Activated T-cell treated with anti-CD3 and anti-CD28 coated beads, Interleukin-2, amount 50 U/mL, for 24 hours (primary cell): ENCODE results near the gene MGAT4C.

Experiments used
- DNase-seq: peaks from one replicate; pipeline ENCODE4 v3.0.0-alpha.2; 2020
- H3K27ac Mint-ChIP-seq: 2 replicates; pipeline ENCODE4 v1.8.0; 2020; ENCODE audit warnings: mild to moderate bottlenecking, mixed read lengths
- H3K27me3 Mint-ChIP-seq: 2 replicates; pipeline ENCODE4 v1.8.0; 2020; ENCODE audit warnings: mixed read lengths
- H3K36me3 Mint-ChIP-seq: 2 replicates; pipeline ENCODE4 v1.8.0; 2020; ENCODE audit warnings: low read depth, mixed read lengths
- H3K4me1 Mint-ChIP-seq: 2 replicates; pipeline ENCODE4 v1.8.0; 2020; ENCODE audit warnings: low read depth, mixed read lengths
- H3K4me3 Mint-ChIP-seq: 2 replicates; pipeline ENCODE4 v1.8.0; 2020; ENCODE audit warnings: mild to moderate bottlenecking, moderate library complexity, mixed read lengths
- H3K9me3 Mint-ChIP-seq: 2 replicates; pipeline ENCODE4 v1.8.0; 2020; ENCODE audit warnings: mixed read lengths

Gene MGAT4C

GRCh38 chr12:86193931-86194330, 62.3 kb downstream of the MGAT4C start:
- Mint-ChIP-seq H3K27ac (no peak overlapping the region), H3K9me3 (peaks cover 2% of the 10 kb centered on the region), H3K4me3 (no peak overlapping the region), H3K4me1 (no peaks in the 10 kb centered on the region), H3K27me3 (no peaks in the 10 kb centered on the region), H3K36me3 (no peaks in the 10 kb centered on the region)
- no peak for DNase-seq

- H3K9me3 Mint-ChIP-seq: peaks cover 3% of the 10 kb centered on the region
- no peaks in the 10 kb centered on the region for H3K36me3 Mint-ChIP-seq
- DNase-seq: no peak
- H3K4me3 Mint-ChIP-seq: no peak overlapping the region
- H3K4me1 Mint-ChIP-seq: no peaks in the 10 kb centered on the region
- H3K27me3 Mint-ChIP-seq: no peaks in the 10 kb centered on the region
- no peak overlapping the region for H3K27ac Mint-ChIP-seq
Observed at GRCh38 chr12:86188226-86188625, 68.0 kb downstream of the MGAT4C start.

- Mint-ChIP-seq H3K36me3 (no peaks in the 10 kb centered on the region), H3K4me3 (no peak overlapping the region), H3K27me3 (no peaks in the 10 kb centered on the region), H3K4me1 (no peaks in the 10 kb centered on the region), H3K9me3 (peaks cover 7% of the 10 kb centered on the region), H3K27ac (no peak overlapping the region)
- DNase-seq: no peak
Observed at GRCh38 chr12:86186449-86186848, 69.7 kb downstream of the MGAT4C start.

- H3K36me3 Mint-ChIP-seq: no peaks in the 10 kb centered on the region
Observed at GRCh38 chr12:86179855-86180254, 76.3 kb downstream of the MGAT4C start.

GRCh38 chr12:86174188-86174587, 82.0 kb downstream of the MGAT4C start:
- peaks cover 5% of the 10 kb centered on the region for H3K9me3 Mint-ChIP-seq
- H3K4me1 Mint-ChIP-seq: no peaks in the 10 kb centered on the region
- no peaks in the 10 kb centered on the region for H3K36me3 Mint-ChIP-seq
- H3K27me3 Mint-ChIP-seq: no peaks in the 10 kb centered on the region
- no peak for DNase-seq
- H3K4me3 Mint-ChIP-seq: no peak overlapping the region
- no peak overlapping the region for H3K27ac Mint-ChIP-seq

More at GRCh38 chr12:86179855-86180254, 76.3 kb downstream of the MGAT4C start:
- Mint-ChIP-seq H3K9me3 (peaks cover 16% of the 10 kb centered on the region), H3K27me3 (no peaks in the 10 kb centered on the region), H3K4me1 (no peaks in the 10 kb centered on the region), H3K27ac (no peak overlapping the region), H3K4me3 (no peak overlapping the region)
- no peak for DNase-seq

GRCh38 chr12:86172913-86173443, 83.2 kb downstream of the MGAT4C start:
- Mint-ChIP-seq H3K27ac (no peak overlapping the region), H3K27me3 (no peaks in the 10 kb centered on the region), H3K9me3 (peaks cover 6% of the 10 kb centered on the region), H3K4me3 (no peak overlapping the region), H3K4me1 (no peaks in the 10 kb centered on the region), H3K36me3 (no peaks in the 10 kb centered on the region)
- no peak for DNase-seq

- DNase-seq: no peak
- no peaks in the 10 kb centered on the region for H3K27me3 Mint-ChIP-seq
- H3K4me3 Mint-ChIP-seq: no peak overlapping the region
- H3K27ac Mint-ChIP-seq: no peak overlapping the region
- H3K4me1 Mint-ChIP-seq: no peaks in the 10 kb centered on the region
- H3K9me3 Mint-ChIP-seq: peaks cover 6% of the 10 kb centered on the region
- no peaks in the 10 kb centered on the region for H3K36me3 Mint-ChIP-seq
Observed at GRCh38 chr12:86170051-86170450, 86.1 kb downstream of the MGAT4C start.

GRCh38 chr12:86158956-86159355, 97.2 kb downstream of the MGAT4C start:
- Mint-ChIP-seq H3K36me3 (no peaks in the 10 kb centered on the region), H3K4me3 (no peak overlapping the region), H3K27ac (no peak overlapping the region), H3K27me3 (no peaks in the 10 kb centered on the region), H3K4me1 (no peaks in the 10 kb centered on the region), H3K9me3 (peaks cover 3% of the 10 kb centered on the region)
- DNase-seq: no peak

GRCh38 chr12:86154620-86155019, 101.6 kb downstream of the MGAT4C start:
- Mint-ChIP-seq H3K4me3 (no peak overlapping the region), H3K36me3 (no peaks in the 10 kb centered on the region)

GRCh38 chr12:86148612-86149011, 107.6 kb downstream of the MGAT4C start:
- H3K36me3 Mint-ChIP-seq: no peaks in the 10 kb centered on the region
- H3K27me3 Mint-ChIP-seq: no peaks in the 10 kb centered on the region
- no peaks in the 10 kb centered on the region for H3K4me1 Mint-ChIP-seq
- DNase-seq: no peak
- no peak overlapping the region for H3K27ac Mint-ChIP-seq
- H3K4me3 Mint-ChIP-seq: no peak overlapping the region
- peaks cover 3% of the 10 kb centered on the region for H3K9me3 Mint-ChIP-seq

More at GRCh38 chr12:86154620-86155019, 101.6 kb downstream of the MGAT4C start:
- Mint-ChIP-seq H3K27me3 (no peaks in the 10 kb centered on the region), H3K9me3 (peaks cover 4% of the 10 kb centered on the region), H3K27ac (no peak overlapping the region), H3K4me1 (no peaks in the 10 kb centered on the region)
- no peak for DNase-seq

GRCh38 chr12:86148071-86148470, 108.1 kb downstream of the MGAT4C start:
- H3K27ac Mint-ChIP-seq: no peak overlapping the region
- H3K36me3 Mint-ChIP-seq: no peaks in the 10 kb centered on the region
- no peak overlapping the region for H3K4me3 Mint-ChIP-seq
- H3K9me3 Mint-ChIP-seq: peaks cover 3% of the 10 kb centered on the region
- no peaks in the 10 kb centered on the region for H3K4me1 Mint-ChIP-seq
- H3K27me3 Mint-ChIP-seq: no peaks in the 10 kb centered on the region
- no peak for DNase-seq

GRCh38 chr12:86145156-86145555, 111.0 kb downstream of the MGAT4C start:
- Mint-ChIP-seq H3K4me1 (no peaks in the 10 kb centered on the region), H3K9me3 (no peaks in the 10 kb centered on the region), H3K27me3 (no peaks in the 10 kb centered on the region), H3K4me3 (no peak overlapping the region), H3K27ac (no peak overlapping the region), H3K36me3 (no peaks in the 10 kb centered on the region)
- DNase-seq: no peak

GRCh38 chr12:86143162-86143561, 113.0 kb downstream of the MGAT4C start:
- Mint-ChIP-seq H3K27me3 (no peaks in the 10 kb centered on the region), H3K4me3 (no peak overlapping the region), H3K9me3 (peaks cover under 1% of the 10 kb centered on the region), H3K36me3 (no peaks in the 10 kb centered on the region), H3K27ac (no peak overlapping the region), H3K4me1 (no peaks in the 10 kb centered on the region)
- DNase-seq: no peak

- Mint-ChIP-seq H3K27me3 (no peaks in the 10 kb centered on the region), H3K36me3 (no peaks in the 10 kb centered on the region), H3K4me1 (no peaks in the 10 kb centered on the region), H3K27ac (no peak overlapping the region), H3K9me3 (peaks cover 6% of the 10 kb centered on the region), H3K4me3 (no peak overlapping the region)
- DNase-seq: no peak
Observed at GRCh38 chr12:86139671-86140070, 116.5 kb downstream of the MGAT4C start.

GRCh38 chr12:86138770-86139169, 117.4 kb downstream of the MGAT4C start:
- Mint-ChIP-seq H3K36me3 (no peaks in the 10 kb centered on the region), H3K4me1 (no peaks in the 10 kb centered on the region), H3K9me3 (peaks cover 6% of the 10 kb centered on the region), H3K4me3 (no peak overlapping the region), H3K27me3 (no peaks in the 10 kb centered on the region), H3K27ac (no peak overlapping the region)
- no peak for DNase-seq

GRCh38 chr12:86137936-86138335, 118.3 kb downstream of the MGAT4C start:
- Mint-ChIP-seq H3K36me3 (no peaks in the 10 kb centered on the region), H3K27me3 (no peaks in the 10 kb centered on the region), H3K27ac (no peak overlapping the region), H3K4me1 (no peaks in the 10 kb centered on the region), H3K4me3 (no peak overlapping the region), H3K9me3 (peaks cover 6% of the 10 kb centered on the region)
- no peak for DNase-seq
